Fibroblast of lung (primary cell): Measurements from ENCODE around the gene OR5B2.

Experiments
- EZH2 ChIP-seq: IDR thresholded peaks from 2 replicates; pipeline ENCODE4 v1.5.1; 2012; ENCODE audit warnings: low read length, control low read depth, mild to moderate bottlenecking; ENCODE audit errors: missing control alignments
- TF ChIP-seq, protein P1 (sequence below), 2 donors: IDR thresholded peaks in 1 of 2; conservative IDR thresholded peaks in 1 of 2; 1 replicate in 1 of 2; 2 replicates in 1 of 2; pipeline ENCODE4 v1.5.1; 2011 to 2012; ENCODE audit warnings: low read length in 2 of 2, control low read depth in 1 of 2, inconsistent platforms in 1 of 2, low read depth in 1 of 2, mild to moderate bottlenecking in 1 of 2

DNA sequence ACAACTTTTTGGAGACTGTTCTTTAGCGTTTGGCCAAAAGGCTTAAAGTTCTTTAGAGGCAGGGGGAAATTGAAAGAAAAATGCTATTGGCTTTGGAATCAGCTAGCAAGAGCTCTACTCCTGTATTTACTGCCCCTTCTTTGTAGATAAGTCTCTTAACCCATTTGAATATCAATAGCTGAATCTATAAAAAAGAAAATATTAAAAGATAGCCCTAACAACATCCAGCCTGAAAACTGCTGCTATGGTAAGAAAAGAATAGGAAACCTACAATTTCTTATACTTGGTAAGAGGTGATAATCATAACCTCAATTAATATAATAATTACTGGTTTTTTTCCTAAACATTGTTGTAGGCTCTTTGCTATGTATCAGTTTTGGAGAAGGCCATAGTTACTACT, 14.2 kb upstream of the OR5B2 start, which contains the start of gene OR5B12:
- TF ChIP-seq, protein P1, sequence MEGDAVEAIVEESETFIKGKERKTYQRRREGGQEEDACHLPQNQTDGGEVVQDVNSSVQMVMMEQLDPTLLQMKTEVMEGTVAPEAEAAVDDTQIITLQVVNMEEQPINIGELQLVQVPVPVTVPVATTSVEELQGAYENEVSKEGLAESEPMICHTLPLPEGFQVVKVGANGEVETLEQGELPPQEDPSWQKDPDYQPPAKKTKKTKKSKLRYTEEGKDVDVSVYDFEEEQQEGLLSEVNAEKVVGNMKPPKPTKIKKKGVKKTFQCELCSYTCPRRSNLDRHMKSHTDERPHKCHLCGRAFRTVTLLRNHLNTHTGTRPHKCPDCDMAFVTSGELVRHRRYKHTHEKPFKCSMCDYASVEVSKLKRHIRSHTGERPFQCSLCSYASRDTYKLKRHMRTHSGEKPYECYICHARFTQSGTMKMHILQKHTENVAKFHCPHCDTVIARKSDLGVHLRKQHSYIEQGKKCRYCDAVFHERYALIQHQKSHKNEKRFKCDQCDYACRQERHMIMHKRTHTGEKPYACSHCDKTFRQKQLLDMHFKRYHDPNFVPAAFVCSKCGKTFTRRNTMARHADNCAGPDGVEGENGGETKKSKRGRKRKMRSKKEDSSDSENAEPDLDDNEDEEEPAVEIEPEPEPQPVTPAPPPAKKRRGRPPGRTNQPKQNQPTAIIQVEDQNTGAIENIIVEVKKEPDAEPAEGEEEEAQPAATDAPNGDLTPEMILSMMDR (conservative IDR thresholded peaks at IDR 0.05 in 1 of 2, IDR thresholded peaks at IDR 0.05 in 1 of 2; ENCODE audit: low read depth in 1 of 2, low read length in 2 of 2): no peak
- no peak for TF ChIP-seq EZH2
